Upper lobe of right lung (tissue), 1 donor: Measurements from ENCODE around the gene TRIM6. TPM values are rescaled to one million over a fixed set of nuclear protein-coding genes. Genes with fewer than 3 reads are reported as not detected.
A peak's percentile ranks its signal among the peaks of the same experiment; 100 is the strongest.

Source experiments
- ATAC-seq: fragments of 200-7000 bp; cut with Tn5 transposase; one replicate; pipeline ENCODE4 v1.9.1; 2020; ENCODE audit warnings: mild to moderate bottlenecking, moderate library complexity
- DNase-seq: peaks from one replicate; pipeline ENCODE4 v3.0.0-alpha.2; 2020
- H3K27ac ChIP-seq: fragments of 200-600 bp; one replicate; pipeline ENCODE4 v1.8.0; 2022
- H3K27me3 ChIP-seq: fragments of 200-600 bp; one replicate; pipeline ENCODE4 v1.8.0; 2022; ENCODE audit warnings: mild to moderate bottlenecking
- H3K36me3 ChIP-seq: fragments of 200-600 bp; one replicate; pipeline ENCODE4 v1.8.0; 2022
- H3K4me1 ChIP-seq: fragments of 200-600 bp; one replicate; pipeline ENCODE4 v1.8.0; 2022
- H3K4me3 ChIP-seq: fragments of 200-600 bp; one replicate; pipeline ENCODE4 v1.8.0; 2022; ENCODE audit warnings: mild to moderate bottlenecking
- H3K9me3 ChIP-seq: fragments of 200-600 bp; one replicate; pipeline ENCODE4 v1.8.0; 2022
- CTCF ChIP-seq: fragments of 200-600 bp; IDR thresholded peaks from one replicate; pipeline ENCODE4 v1.8.0; 2022; ENCODE audit warnings: antibody characterized with exemption
- intact Hi-C: fragments of 100-400 bp; cut with DNase I; formaldehyde crosslinking; loops from one replicate; pipeline ENCODE4 v1.11.0; 2022
- total RNA-seq: library from RNA; stranded (reverse); fragmentation: NEBNext Ultra II Directional; extraction: Animal tissue kit (Norgen Biotek cat#: 25700); gene quantifications from one replicate; pipeline ENCODE4 v1.2.1, GENCODE V29; 2021
- donor health status: DM: no; HTN: yes; CAD: no; lungs with severe emphysema.

Gene TRIM6
- total RNA-seq, 1 donor from 2014 or later = 2.4 TPM

GRCh38 chr11:5620651-5621521, 24.4 kb downstream of the TRIM6 start:
- Histone ChIP-seq H3K4me3 (no peak overlapping the region), H3K36me3 (no peaks in the 10 kb centered on the region), H3K4me1 (peaks cover 24% of the 10 kb centered on the region), H3K27ac (peak overlapping the region; percentile 28), H3K27me3 (no peaks in the 10 kb centered on the region), H3K9me3 (no peaks in the 10 kb centered on the region)
- no peak for DNase-seq
- peak; percentile 74 for ATAC-seq
- intact Hi-C loops = no loop called here
- TF ChIP-seq CTCF = no peak

GRCh38 chr11:5621580-5621979, 25.1 kb downstream of the TRIM6 start:
- peak overlapping the region; percentile 24 for H3K27ac ChIP-seq

GRCh38 chr11:5622802-5623201, 26.4 kb downstream of the TRIM6 start:
- Histone ChIP-seq H3K4me3 (no peak overlapping the region), H3K9me3 (no peaks in the 10 kb centered on the region), H3K27ac (no peak overlapping the region), H3K27me3 (no peaks in the 10 kb centered on the region), H3K36me3 (no peaks in the 10 kb centered on the region), H3K4me1 (peaks cover 28% of the 10 kb centered on the region)
- no peak for DNase-seq
- TF ChIP-seq CTCF = no peak
- intact Hi-C loops = no loop called here
- ATAC-seq = no peak

More at GRCh38 chr11:5621580-5621979, 25.1 kb downstream of the TRIM6 start:
- no peaks in the 10 kb centered on the region for H3K9me3 ChIP-seq
- no peak overlapping the region for H3K4me3 ChIP-seq
- DNase-seq = no peak
- no peak for ATAC-seq
- no peak for TF ChIP-seq CTCF
- intact Hi-C loops = no loop called here
- no peaks in the 10 kb centered on the region for H3K36me3 ChIP-seq
- no peaks in the 10 kb centered on the region for H3K27me3 ChIP-seq
- peaks cover 28% of the 10 kb centered on the region for H3K4me1 ChIP-seq

GRCh38 chr11:5624489-5625279, 28.2 kb downstream of the TRIM6 start, which contains the start of gene TRIM34:
TRIM34 (plus strand) TSS chr11:5625001; CDS start chr11:5632332, 7,331 bp downstream.
- intact Hi-C loops = no loop called here
- no peaks in the 10 kb centered on the region for H3K9me3 ChIP-seq
- no peaks in the 10 kb centered on the region for H3K36me3 ChIP-seq
- peak within 1 kb of the TSS; percentile 85 for H3K27ac ChIP-seq
- peak within 1 kb of the TSS; percentile 69 for H3K4me3 ChIP-seq
- H3K27me3 ChIP-seq = no peaks in the 10 kb centered on the region
- ATAC-seq = peak; percentile 96
- peaks cover 28% of the 10 kb centered on the region for H3K4me1 ChIP-seq
- no peak for DNase-seq
- TF ChIP-seq CTCF = no peak

GRCh38 chr11:5625281-5625680, 28.8 kb downstream of the TRIM6 start:
- DNase-seq (no peak), ATAC-seq (no peak)
- intact Hi-C loops = no loop called here
- Histone ChIP-seq H3K4me3 (peak overlapping the region; percentile 69), H3K27ac (peak overlapping the region; percentile 85), H3K27me3 (no peaks in the 10 kb centered on the region), H3K9me3 (no peaks in the 10 kb centered on the region), H3K36me3 (no peaks in the 10 kb centered on the region), H3K4me1 (peaks cover 28% of the 10 kb centered on the region)
- TF ChIP-seq CTCF = no peak
